Neutrophil (primary cell): ENCODE data around the gene ARAF.

Source experiments
- H3K27ac ChIP-seq: fragments of 200-600 bp; sonication (generic); 2 replicates; pipeline ENCODE4 v1.5.1; 2016; ENCODE audit warnings: mild to moderate bottlenecking, moderate library complexity
- H3K27me3 ChIP-seq: fragments of 200-600 bp; sonication (generic); 2 replicates; pipeline ENCODE4 v1.6.0; 2016; ENCODE audit warnings: mild to moderate bottlenecking
- H3K36me3 ChIP-seq: fragments of 200-600 bp; sonication (generic); 2 replicates; pipeline ENCODE4 v1.5.1; 2017
- H3K4me1 ChIP-seq, 2 experiments: fragments of 200-600 bp in 1 of 2; sonication (generic) in 1 of 2; 1 replicate in 1 of 2; 2 replicates in 1 of 2; pipeline versions ENCODE4 v1.5.1 to v1.6.1; 2013 to 2016; ENCODE audit warnings: low read depth in 1 of 2, low read length in 1 of 2, mild to moderate bottlenecking in 1 of 2, moderate library complexity in 1 of 2; ENCODE audit not compliant: control insufficient read depth in 1 of 2, insufficient read depth in 1 of 2
- H3K4me3 ChIP-seq, 2 experiments: fragments of 200-600 bp in 1 of 2; sonication (generic) in 1 of 2; 1 replicate in 1 of 2; 2 replicates in 1 of 2; pipeline ENCODE4 v1.5.1; 2013 to 2016; ENCODE audit warnings: low read depth in 1 of 2, low read length in 1 of 2, mild to moderate bottlenecking in 1 of 2, moderate library complexity in 1 of 2
- H3K9me3 ChIP-seq: fragments of 200-600 bp; sonication (generic); 2 replicates; pipeline ENCODE4 v1.5.1; 2016
- CTCF ChIP-seq: fragments of 200-600 bp; sonication (generic); IDR thresholded peaks from 2 replicates; pipeline ENCODE4 v1.5.1; 2016; ENCODE audit warnings: antibody characterized with exemption

The ARAF gene

GRCh38 chrX:47619486-47620302 is 58.7 kb downstream of the ARAF start, which contains the start of gene SYN1:
TSS of gene SYN1 (minus strand) at chrX:47619857. CDS start at chrX:47619728, 129 bp downstream.
- peak within 1 kb of the TSS; percentile 42 to 54 for H3K4me3 ChIP-seq
- H3K4me1 ChIP-seq = peaks cover 21 to 22% of the 10 kb centered on the region in 2 experiments
- peaks cover 24% of the 10 kb centered on the region for H3K27me3 ChIP-seq
- peak; percentile 66 for TF ChIP-seq CTCF
- no peak within 1 kb of the TSS for H3K27ac ChIP-seq
- no peaks in the 10 kb centered on the region for H3K9me3 ChIP-seq
- peaks cover 20% of the 10 kb centered on the region for H3K36me3 ChIP-seq

GRCh38 chrX:47620303-47620685 is 59.3 kb downstream of the ARAF start:
- Histone ChIP-seq H3K4me3 (no peak overlapping the region), H3K4me1 (peaks cover 21 to 23% of the 10 kb centered on the region in 2 experiments), H3K9me3 (no peaks in the 10 kb centered on the region), H3K27me3 (peaks cover 24% of the 10 kb centered on the region), H3K27ac (no peak overlapping the region), H3K36me3 (peaks cover 26% of the 10 kb centered on the region)
- no peak for TF ChIP-seq CTCF
